ENCODE measurements around the gene TM7SF2. TPM values are rescaled to one million over a fixed set of nuclear protein-coding genes. Genes with fewer than 3 reads are reported as not detected.

TM7SF2 gene
- total and polyA plus RNA-seq, 2 of the 13 experiments (the other 11 are each of a cell fraction or from before 2014, with no cell fraction given), result 56.0 to 66.9 TPM

DNA sequence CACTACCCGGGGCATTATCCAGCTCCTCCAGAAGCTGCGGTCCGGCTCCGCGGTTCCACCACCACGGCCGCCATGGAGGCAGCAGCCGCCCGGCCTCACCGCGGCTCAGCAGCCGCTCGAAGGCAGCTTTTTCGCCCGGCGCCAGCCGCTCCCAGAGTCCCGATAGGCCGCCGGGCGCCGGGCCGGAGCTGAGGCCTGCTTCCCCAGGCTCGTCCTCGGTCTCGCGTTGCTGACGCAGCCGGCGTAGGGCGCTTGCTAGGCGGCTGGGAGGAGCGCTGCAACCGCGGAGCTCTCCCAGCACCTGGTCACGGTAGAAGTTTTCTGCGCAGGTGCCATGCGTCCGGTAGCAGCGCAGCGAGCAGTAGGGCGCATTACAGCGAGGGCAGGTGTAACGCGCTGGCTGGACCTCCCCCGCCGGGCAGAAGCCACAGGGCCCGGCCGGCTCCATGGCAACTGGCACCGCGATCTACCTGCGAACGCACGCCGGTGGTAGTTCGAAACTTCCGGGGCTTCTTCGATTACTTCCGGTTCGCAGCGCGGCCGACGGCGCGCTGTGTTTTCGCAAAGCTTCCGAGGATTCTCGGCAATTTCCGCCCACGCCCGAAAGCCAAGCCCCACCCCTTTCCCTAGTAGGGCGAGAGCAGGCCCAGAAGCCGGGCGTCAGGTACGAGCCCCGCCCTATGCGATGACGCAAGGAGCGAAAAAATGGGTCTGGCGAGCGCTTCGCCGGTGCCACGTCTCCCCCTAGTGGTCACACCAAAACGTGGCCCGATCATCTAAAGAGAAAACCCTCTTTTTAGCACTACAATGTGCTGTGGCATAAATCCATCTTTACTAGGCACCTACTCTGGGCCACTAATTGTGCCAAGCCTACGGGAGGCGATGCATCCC lies 5.8 kb downstream of the TM7SF2 start, which contains the start of gene ZNHIT2 (continued):
- TF ChIP-seq ZNF232 (CRISPR knock-in tag; IDR thresholded peaks at IDR 0.05; ENCODE audit: borderline replicate concordance), result no peak
- TF ChIP-seq NONO (IDR thresholded peaks at IDR 0.05), result no peak
- TF ChIP-seq NONO (CRISPR knock-in tag; conservative IDR thresholded peaks at IDR 0.05), result peak; percentile 86; the same call in 1 of the 2 replicates
- TF ChIP-seq REPIN1 (CRISPR knock-in tag; IDR thresholded peaks at IDR 0.05; ENCODE audit: borderline replicate concordance, low read depth), result 0 out of 2 replicates have a peak, but pooled peaks have one; percentile 38
- TF ChIP-seq ZMYM2 (CRISPR knock-in tag; IDR thresholded peaks at IDR 0.05), result no peak
- no peak for TF ChIP-seq ZC3H4 (CRISPR knock-in tag; IDR thresholded peaks at IDR 0.05; ENCODE audit: borderline replicate concordance)
- TF ChIP-seq, protein P1, sequence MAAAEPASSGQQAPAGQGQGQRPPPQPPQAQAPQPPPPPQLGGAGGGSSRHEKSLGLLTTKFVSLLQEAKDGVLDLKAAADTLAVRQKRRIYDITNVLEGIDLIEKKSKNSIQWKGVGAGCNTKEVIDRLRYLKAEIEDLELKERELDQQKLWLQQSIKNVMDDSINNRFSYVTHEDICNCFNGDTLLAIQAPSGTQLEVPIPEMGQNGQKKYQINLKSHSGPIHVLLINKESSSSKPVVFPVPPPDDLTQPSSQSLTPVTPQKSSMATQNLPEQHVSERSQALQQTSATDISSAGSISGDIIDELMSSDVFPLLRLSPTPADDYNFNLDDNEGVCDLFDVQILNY (CRISPR knock-in tag; conservative IDR thresholded peaks at IDR 0.05), result no peak; the same call in 1 of the 2 replicates
- no peak for TF ChIP-seq ZFP36L2 (CRISPR knock-in tag; IDR thresholded peaks at IDR 0.05)
- TF ChIP-seq PITX1 (CRISPR knock-in tag; IDR thresholded peaks at IDR 0.05), result peak; percentile 21; the same call in 1 of the 2 replicates
- TF ChIP-seq, protein P2, sequence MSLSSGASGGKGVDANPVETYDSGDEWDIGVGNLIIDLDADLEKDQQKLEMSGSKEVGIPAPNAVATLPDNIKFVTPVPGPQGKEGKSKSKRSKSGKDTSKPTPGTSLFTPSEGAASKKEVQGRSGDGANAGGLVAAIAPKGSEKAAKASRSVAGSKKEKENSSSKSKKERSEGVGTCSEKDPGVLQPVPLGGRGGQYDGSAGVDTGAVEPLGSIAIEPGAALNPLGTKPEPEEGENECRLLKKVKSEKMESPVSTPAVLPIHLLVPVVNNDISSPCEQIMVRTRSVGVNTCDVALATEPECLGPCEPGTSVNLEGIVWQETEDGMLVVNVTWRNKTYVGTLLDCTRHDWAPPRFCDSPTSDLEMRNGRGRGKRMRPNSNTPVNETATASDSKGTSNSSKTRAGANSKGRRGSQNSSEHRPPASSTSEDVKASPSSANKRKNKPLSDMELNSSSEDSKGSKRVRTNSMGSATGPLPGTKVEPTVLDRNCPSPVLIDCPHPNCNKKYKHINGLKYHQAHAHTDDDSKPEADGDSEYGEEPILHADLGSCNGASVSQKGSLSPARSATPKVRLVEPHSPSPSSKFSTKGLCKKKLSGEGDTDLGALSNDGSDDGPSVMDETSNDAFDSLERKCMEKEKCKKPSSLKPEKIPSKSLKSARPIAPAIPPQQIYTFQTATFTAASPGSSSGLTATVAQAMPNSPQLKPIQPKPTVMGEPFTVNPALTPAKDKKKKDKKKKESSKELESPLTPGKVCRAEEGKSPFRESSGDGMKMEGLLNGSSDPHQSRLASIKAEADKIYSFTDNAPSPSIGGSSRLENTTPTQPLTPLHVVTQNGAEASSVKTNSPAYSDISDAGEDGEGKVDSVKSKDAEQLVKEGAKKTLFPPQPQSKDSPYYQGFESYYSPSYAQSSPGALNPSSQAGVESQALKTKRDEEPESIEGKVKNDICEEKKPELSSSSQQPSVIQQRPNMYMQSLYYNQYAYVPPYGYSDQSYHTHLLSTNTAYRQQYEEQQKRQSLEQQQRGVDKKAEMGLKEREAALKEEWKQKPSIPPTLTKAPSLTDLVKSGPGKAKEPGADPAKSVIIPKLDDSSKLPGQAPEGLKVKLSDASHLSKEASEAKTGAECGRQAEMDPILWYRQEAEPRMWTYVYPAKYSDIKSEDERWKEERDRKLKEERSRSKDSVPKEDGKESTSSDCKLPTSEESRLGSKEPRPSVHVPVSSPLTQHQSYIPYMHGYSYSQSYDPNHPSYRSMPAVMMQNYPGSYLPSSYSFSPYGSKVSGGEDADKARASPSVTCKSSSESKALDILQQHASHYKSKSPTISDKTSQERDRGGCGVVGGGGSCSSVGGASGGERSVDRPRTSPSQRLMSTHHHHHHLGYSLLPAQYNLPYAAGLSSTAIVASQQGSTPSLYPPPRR (CRISPR knock-in tag; IDR thresholded peaks at IDR 0.05; ENCODE audit: borderline replicate concordance), result no peak
- peak; percentile 98; the same call in 2 of the 3 replicates for TF ChIP-seq MXI1 (IDR thresholded peaks at IDR 0.05; ENCODE audit: borderline replicate concordance, low read depth, low read length)
- no peak for TF ChIP-seq ZFP36 (IDR thresholded peaks at IDR 0.05; ENCODE audit: borderline replicate concordance, low read depth, low read length, partially characterized antibody)
- no peak; the same call in none of the 2 replicates for TF ChIP-seq ZNF724P (CRISPR knock-in tag; IDR thresholded peaks at IDR 0.05; ENCODE audit: borderline replicate concordance)
- peak; percentile 77; the same call in 1 of the 2 replicates for TF ChIP-seq ZNF543 (CRISPR knock-in tag; IDR thresholded peaks at IDR 0.05)
- TF ChIP-seq HOXD1 (CRISPR knock-in tag; IDR thresholded peaks at IDR 0.05), result no peak
- TF ChIP-seq, protein P3, sequence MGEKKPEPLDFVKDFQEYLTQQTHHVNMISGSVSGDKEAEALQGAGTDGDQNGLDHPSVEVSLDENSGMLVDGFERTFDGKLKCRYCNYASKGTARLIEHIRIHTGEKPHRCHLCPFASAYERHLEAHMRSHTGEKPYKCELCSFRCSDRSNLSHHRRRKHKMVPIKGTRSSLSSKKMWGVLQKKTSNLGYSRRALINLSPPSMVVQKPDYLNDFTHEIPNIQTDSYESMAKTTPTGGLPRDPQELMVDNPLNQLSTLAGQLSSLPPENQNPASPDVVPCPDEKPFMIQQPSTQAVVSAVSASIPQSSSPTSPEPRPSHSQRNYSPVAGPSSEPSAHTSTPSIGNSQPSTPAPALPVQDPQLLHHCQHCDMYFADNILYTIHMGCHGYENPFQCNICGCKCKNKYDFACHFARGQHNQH (CRISPR knock-in tag; IDR thresholded peaks at IDR 0.05), result peak; percentile 73
- no peak for TF ChIP-seq ZSCAN30 (CRISPR knock-in tag; IDR thresholded peaks at IDR 0.05)
- TF ChIP-seq ATRX (CRISPR knock-in tag; IDR thresholded peaks at IDR 0.05; ENCODE audit: borderline replicate concordance), result no peak
- no peak for TF ChIP-seq RARA (CRISPR knock-in tag; IDR thresholded peaks at IDR 0.05)
- TF ChIP-seq PHF21A (CRISPR knock-in tag; IDR thresholded peaks at IDR 0.05), result no peak; the same call in 1 of the 2 replicates
- TF ChIP-seq KAT2B (IDR thresholded peaks at IDR 0.05; ENCODE audit: borderline replicate concordance, low read depth, low read length), result no peak
- no peak for TF ChIP-seq SRY (CRISPR knock-in tag; IDR thresholded peaks at IDR 0.05)
- no peak for TF ChIP-seq NCOA1 (CRISPR knock-in tag; IDR thresholded peaks at IDR 0.05)

Data from HepG2 (cell line).